ENCODE results near the gene TP53I3. TPM values are rescaled to one million over a fixed set of nuclear protein-coding genes. Genes with fewer than 3 reads are reported as not detected.
"Not testable (repeated sequence)": the region's sequence is repeated elsewhere in the genome, so short reads cannot be mapped to it uniquely, and the experiment has no call there.

The TP53I3 gene
- total and polyA plus RNA-seq, 8 donors: 17.0 to 43.0 (median 22.7) TPM

DNA sequence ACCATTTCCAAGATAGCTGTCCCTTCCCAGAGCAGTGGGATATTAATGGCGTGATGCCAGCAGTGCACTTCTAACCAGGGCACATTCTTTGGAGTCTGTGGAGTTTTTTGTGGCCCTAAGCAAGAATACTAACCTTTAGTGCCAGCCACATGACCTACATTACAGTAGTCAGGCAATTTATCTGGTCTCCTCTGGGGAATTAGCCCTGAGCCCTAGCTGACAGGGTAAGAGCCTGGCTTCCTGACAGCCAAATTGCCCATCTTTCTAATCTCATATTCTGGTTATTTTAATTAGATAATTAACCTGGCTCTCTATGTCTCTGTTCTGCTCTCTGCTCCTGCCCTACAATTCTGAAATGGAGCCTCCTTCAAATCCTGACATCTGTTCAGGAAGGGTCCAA lies 33.3 kb upstream of the TP53I3 start:
- DNase-seq: no peak
- H3K27me3 ChIP-seq: no peaks in the 10 kb centered on the region
- no peak overlapping the region for H3K27ac ChIP-seq
- WGBS, 2 donors: 52 to 55% methylated on average over 1 of the region's 1 CpG
- no peaks in the 10 kb centered on the region for H3K9me3 ChIP-seq
- TF ChIP-seq, protein P1, sequence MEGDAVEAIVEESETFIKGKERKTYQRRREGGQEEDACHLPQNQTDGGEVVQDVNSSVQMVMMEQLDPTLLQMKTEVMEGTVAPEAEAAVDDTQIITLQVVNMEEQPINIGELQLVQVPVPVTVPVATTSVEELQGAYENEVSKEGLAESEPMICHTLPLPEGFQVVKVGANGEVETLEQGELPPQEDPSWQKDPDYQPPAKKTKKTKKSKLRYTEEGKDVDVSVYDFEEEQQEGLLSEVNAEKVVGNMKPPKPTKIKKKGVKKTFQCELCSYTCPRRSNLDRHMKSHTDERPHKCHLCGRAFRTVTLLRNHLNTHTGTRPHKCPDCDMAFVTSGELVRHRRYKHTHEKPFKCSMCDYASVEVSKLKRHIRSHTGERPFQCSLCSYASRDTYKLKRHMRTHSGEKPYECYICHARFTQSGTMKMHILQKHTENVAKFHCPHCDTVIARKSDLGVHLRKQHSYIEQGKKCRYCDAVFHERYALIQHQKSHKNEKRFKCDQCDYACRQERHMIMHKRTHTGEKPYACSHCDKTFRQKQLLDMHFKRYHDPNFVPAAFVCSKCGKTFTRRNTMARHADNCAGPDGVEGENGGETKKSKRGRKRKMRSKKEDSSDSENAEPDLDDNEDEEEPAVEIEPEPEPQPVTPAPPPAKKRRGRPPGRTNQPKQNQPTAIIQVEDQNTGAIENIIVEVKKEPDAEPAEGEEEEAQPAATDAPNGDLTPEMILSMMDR (IDR thresholded peaks at IDR 0.05): no peak
- ATAC-seq: no peak
- no peak for FAIRE-seq
- peaks cover 0 to 5% (median 4%) of the 10 kb centered on the region in 3 donors for H3K4me1 ChIP-seq
- intact Hi-C loops (cut with DNase I): no loop called here
- H3K36me3 ChIP-seq: no peaks in the 10 kb centered on the region
- H3K4me3 ChIP-seq: no peak overlapping the region

DNA sequence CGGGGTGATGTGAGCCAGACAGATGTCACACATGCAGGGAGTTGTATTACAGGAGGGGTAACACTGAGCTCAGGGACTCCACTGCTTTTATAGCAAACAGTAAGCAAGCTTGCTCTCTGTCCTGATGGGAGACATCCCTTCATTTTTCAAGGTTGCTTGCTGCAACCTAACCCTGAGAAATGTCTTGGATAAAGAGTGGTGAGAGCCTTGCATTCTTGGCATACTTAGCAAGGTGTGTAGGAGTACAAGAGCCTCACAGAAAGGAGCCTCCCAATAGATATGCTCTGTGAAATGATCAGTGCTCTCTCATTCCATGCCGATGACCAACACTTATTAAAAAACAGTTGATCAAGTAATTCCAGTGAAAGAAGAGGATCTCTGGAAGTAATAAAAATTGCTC lies 30.4 kb upstream of the TP53I3 start:
- H3K27ac ChIP-seq: no peak overlapping the region
- ATAC-seq (no peak), DNase-seq (no peak), FAIRE-seq (no peak)
- intact Hi-C loops (cut with DNase I): no loop called here
- 47% methylated on average over 2 of the region's 2 CpGs for WGBS, 2 donors
- no peaks in the 10 kb centered on the region for H3K27me3 ChIP-seq
- no peak overlapping the region for H3K4me3 ChIP-seq
- H3K9me3 ChIP-seq: no peaks in the 10 kb centered on the region
- no peaks in the 10 kb centered on the region for H3K36me3 ChIP-seq
- H3K4me1 ChIP-seq: no peaks in the 10 kb centered on the region
- TF ChIP-seq, protein P1 (IDR thresholded peaks at IDR 0.05): no peak

DNA sequence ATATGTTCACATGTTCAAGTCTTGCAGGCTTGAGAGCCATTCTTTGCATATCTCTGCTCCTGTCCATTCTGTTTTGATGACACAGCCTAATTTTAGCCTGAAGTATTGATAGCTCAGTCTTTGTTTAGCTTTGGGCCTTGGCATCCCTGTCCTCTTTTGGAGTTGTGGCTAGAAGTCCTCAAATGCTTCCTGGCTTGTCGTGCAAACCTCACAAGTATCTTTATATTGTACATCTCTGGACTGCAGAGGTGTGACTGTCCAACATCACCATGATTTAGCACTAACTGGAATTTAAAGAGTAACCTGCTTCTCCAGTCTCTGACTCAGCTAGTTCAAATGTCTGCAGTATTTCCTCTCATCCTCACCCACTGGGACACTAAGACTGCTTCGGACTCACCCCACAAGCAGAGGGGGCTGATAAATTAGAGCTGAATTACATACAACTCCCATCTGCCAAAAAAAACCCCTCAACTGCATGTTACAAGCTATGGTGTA lies 26.8 kb upstream of the TP53I3 start:
- no peak for FAIRE-seq

DNA sequence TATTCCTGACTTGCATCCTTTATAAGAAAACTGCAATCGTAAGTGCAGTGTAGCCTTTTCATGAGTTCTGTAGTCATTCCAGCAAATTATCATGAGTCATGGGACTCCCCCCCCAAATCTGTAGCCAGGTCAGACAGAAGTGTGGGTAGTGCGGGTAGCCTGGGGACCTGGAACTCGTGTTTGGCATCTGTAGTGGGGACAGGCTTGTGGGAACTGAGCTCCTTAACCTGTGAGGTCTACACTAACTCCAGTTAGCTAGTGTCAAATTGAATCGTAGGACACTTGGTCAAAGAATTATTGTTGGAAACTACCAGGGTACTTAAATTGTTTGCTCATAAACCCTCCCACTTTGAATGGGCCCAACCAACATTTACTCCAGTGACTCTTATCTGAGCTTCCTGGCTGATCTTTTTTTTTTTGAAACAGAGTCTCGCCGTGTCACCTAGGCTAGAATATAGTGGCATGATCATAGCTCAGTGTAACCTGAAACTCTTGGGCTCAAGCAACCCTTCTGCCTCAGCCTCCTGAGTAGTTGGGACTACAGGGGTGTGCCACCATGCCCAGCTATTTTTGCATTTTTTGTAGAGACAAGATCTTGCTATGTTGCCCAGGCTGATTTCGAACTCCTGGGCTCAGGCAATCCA lies 26.1 kb upstream of the TP53I3 start:
- WGBS, 2 donors: 78 to 80% methylated on average over 7 of the region's 7 CpGs
- no peak overlapping the region for H3K27ac ChIP-seq
- no peak overlapping the region for H3K4me3 ChIP-seq
- DNase-seq (no peak), FAIRE-seq (no peak), ATAC-seq (no peak)
- intact Hi-C loops (cut with DNase I): no loop called here
- H3K36me3 ChIP-seq: no peaks in the 10 kb centered on the region
- TF ChIP-seq, protein P1 (IDR thresholded peaks at IDR 0.05): no peak
- H3K4me1 ChIP-seq: no peaks in the 10 kb centered on the region
- no peaks in the 10 kb centered on the region for H3K9me3 ChIP-seq
- no peaks in the 10 kb centered on the region for H3K27me3 ChIP-seq

More for the DNA sequence above, 26.8 kb upstream of the TP53I3 start:
- 67 to 72% methylated on average over 2 of the region's 2 CpGs for WGBS, 2 donors
- no peak overlapping the region for H3K4me3 ChIP-seq
- ATAC-seq: no peak
- TF ChIP-seq, protein P1 (IDR thresholded peaks at IDR 0.05): no peak
- DNase-seq: no peak
- intact Hi-C loops (cut with DNase I): no loop called here
- H3K27ac ChIP-seq: no peak overlapping the region
- no peaks in the 10 kb centered on the region for H3K9me3 ChIP-seq
- no peaks in the 10 kb centered on the region for H3K4me1 ChIP-seq
- no peaks in the 10 kb centered on the region for H3K27me3 ChIP-seq
- no peaks in the 10 kb centered on the region for H3K36me3 ChIP-seq

DNA sequence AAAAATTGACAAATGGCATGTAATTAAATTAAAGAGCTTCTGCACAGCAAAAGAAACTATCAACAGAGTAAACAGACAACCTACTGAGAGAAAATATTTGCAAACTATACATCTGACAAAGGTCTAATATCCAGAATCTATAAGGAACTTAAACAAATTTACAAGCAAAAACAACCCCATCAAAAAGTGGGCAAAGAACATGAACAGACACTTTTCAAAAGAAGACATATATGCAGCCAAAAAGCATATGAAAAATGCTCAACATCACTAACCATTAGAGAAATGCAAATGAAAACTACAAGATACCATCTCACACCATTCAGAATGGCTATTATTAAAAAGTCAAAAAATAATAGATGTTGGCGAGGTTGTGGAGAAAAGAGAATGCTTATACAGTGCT lies 24.8 kb upstream of the TP53I3 start:
- DNase-seq; H3K36me3 ChIP-seq; intact Hi-C loops (cut with DNase I); FAIRE-seq; H3K4me1 ChIP-seq; ATAC-seq; H3K9me3 ChIP-seq; H3K4me3 ChIP-seq; H3K27ac ChIP-seq; H3K27me3 ChIP-seq: not testable (repeated sequence)
- WGBS, 2 donors: 98 to 100% methylated on average over 1 of the region's 1 CpG
